SK-N-SH (cell line): ENCODE measurements around the gene SHISAL1. TPM values are rescaled to one million over a fixed set of nuclear protein-coding genes. Genes with fewer than 3 reads are reported as not detected.

Experiments used
- CTCF ChIA-PET: fragments of 300-600, 350-600 bp; formaldehyde crosslinking; extraction: SDS; loops from one replicate; lab custom pipeline; 2021; lab: Yijun Ruan, JAX
- POLR2A ChIA-PET: fragments of 350-600 bp; sonication (Branson Sonifier 250); formaldehyde crosslinking; extraction: SDS; loops from one replicate; lab custom pipeline; 2020; ENCODE audit warnings: antibody characterized with exemption, inconsistent platforms; lab: Yijun Ruan, JAX
- DNase-seq: peaks from one replicate; pipeline ENCODE4 v3.0.0; 2012
- H2AFZ ChIP-seq: fragments of 200-600 bp; sonication (generic); 2 replicates; pipeline ENCODE4 v1.8.1; 2016; ENCODE audit warnings: antibody characterized with exemption, mild to moderate bottlenecking, low read depth
- H3F3A ChIP-seq: fragments of 200-600 bp; sonication (generic); replicated peaks from 2 replicates; pipeline ENCODE3; 2016; ENCODE audit warnings: antibody characterized with exemption, mild to moderate bottlenecking; ENCODE audit not compliant: insufficient read depth
- H3K27ac ChIP-seq, 2 experiments: fragments of 200-500 bp in 1 of 2; fragments of 200-600 bp in 1 of 2; sonication (Bioruptor generic) in 1 of 2; sonication (generic), shearing (Covaris generic) in 1 of 2; 2 replicates each; pipeline versions ENCODE4 v1.5.1 to v1.6.1; 2014 to 2016; ENCODE audit warnings: low read depth in 2 of 2, inconsistent platforms in 1 of 2, low read length in 1 of 2, mild to moderate bottlenecking in 1 of 2, mixed read lengths in 1 of 2
- H3K27me3 ChIP-seq: fragments of 200-600 bp; sonication (generic), shearing (Covaris generic); 2 replicates; pipeline ENCODE4 v1.6.1; 2016; ENCODE audit warnings: mixed run types; ENCODE audit not compliant: insufficient read depth
- H3K36me3 ChIP-seq, 2 experiments: fragments of 200-500 bp in 1 of 2; fragments of 200-600 bp in 1 of 2; sonication (Bioruptor generic) in 1 of 2; sonication (generic) in 1 of 2; replicated peaks in 1 of 2; 2 replicates each; pipeline versions ENCODE3 to v1.5.1; 2014 to 2016; ENCODE audit warnings: low read length in 1 of 2, mild to moderate bottlenecking in 1 of 2; ENCODE audit not compliant: insufficient read depth in 2 of 2, control insufficient read depth in 1 of 2
- H3K4me1 ChIP-seq, 2 experiments: fragments of 200-500 bp in 1 of 2; fragments of 200-600 bp in 1 of 2; sonication (Bioruptor generic) in 1 of 2; sonication (generic), shearing (Covaris generic) in 1 of 2; 2 replicates each; pipeline versions ENCODE4 v1.5.1 to v1.6.1; 2014 to 2016; ENCODE audit warnings: low read depth in 1 of 2, low read length in 1 of 2, mixed run types in 1 of 2; ENCODE audit not compliant: insufficient read depth in 2 of 2, control insufficient read depth in 1 of 2
- H3K4me2 ChIP-seq: fragments of 200-600 bp; sonication (generic), shearing (Covaris generic); 2 replicates; pipeline ENCODE4 v1.6.1; 2017; ENCODE audit warnings: mixed run types
- H3K4me3 ChIP-seq, 2 experiments: fragments of 200-500 bp in 1 of 2; fragments of 200-600 bp in 1 of 2; sonication (Bioruptor generic) in 1 of 2; sonication (generic), shearing (Covaris generic) in 1 of 2; 2 replicates each; pipeline versions ENCODE4 v1.5.1 to v1.8.1; 2014 to 2016; ENCODE audit warnings: low read depth in 2 of 2, inconsistent platforms in 1 of 2, low read length in 1 of 2, mild to moderate bottlenecking in 1 of 2, mixed read lengths in 1 of 2, moderate library complexity in 1 of 2
- H3K79me2 ChIP-seq: fragments of 200-600 bp; sonication (generic); 2 replicates; pipeline ENCODE4 v1.8.1; 2017; ENCODE audit warnings: mild to moderate bottlenecking; ENCODE audit not compliant: insufficient read depth
- H3K9ac ChIP-seq: fragments of 200-600 bp; sonication (generic); 2 replicates; pipeline ENCODE4 v1.6.1; 2017; ENCODE audit warnings: mixed run types
- H3K9me2 ChIP-seq: fragments of 200-600 bp; sonication (generic); 2 replicates; pipeline ENCODE4 v1.6.1; 2017; ENCODE audit warnings: mixed run types
- H3K9me3 ChIP-seq: fragments of 200-600 bp; sonication (generic); 2 replicates; pipeline ENCODE4 v1.6.1; 2017; ENCODE audit warnings: mixed run types, mild to moderate bottlenecking, moderate library complexity
- H4K20me1 ChIP-seq: fragments of 200-600 bp; sonication (generic); 2 replicates; pipeline ENCODE4 v1.6.1; 2017; ENCODE audit warnings: mild to moderate bottlenecking, mixed run types; ENCODE audit not compliant: insufficient read depth
- CHD2 ChIP-seq: fragments of 150-350 bp; IDR thresholded peaks from 2 replicates; pipeline ENCODE4 v1.6.1; 2018; ENCODE audit warnings: low read length; ENCODE audit not compliant: partially characterized antibody
- ELF1 ChIP-seq: IDR thresholded peaks from 2 replicates; pipeline ENCODE4 v1.4.0; 2012
- EZH2phosphoT487 ChIP-seq: fragments of 200-600 bp; sonication (generic); IDR thresholded peaks from 2 replicates; pipeline ENCODE4 v1.6.1; 2017; ENCODE audit warnings: low read depth, mixed run types, mild to moderate bottlenecking, antibody characterized with exemption, moderate library complexity, borderline replicate concordance
- FOXJ3 ChIP-seq: sonication (generic); formaldehyde crosslinking; IDR thresholded peaks from 2 replicates; pipeline ENCODE4 v1.5.1; 2020; ENCODE audit warnings: mild to moderate bottlenecking, missing genetic modification reagents
- FOXM1 ChIP-seq: IDR thresholded peaks from 2 replicates; pipeline ENCODE4 v1.4.0; 2012; ENCODE audit warnings: low read depth, mild to moderate bottlenecking
- POLR2AphosphoS5 ChIP-seq: IDR thresholded peaks from 2 replicates; pipeline ENCODE4 v1.6.1; 2012; ENCODE audit warnings: low read depth, low read length
- TAF1 ChIP-seq: IDR thresholded peaks from 2 replicates; pipeline ENCODE4 v1.6.1; 2012; ENCODE audit warnings: low read depth, mild to moderate bottlenecking, low read length, moderate library complexity, borderline replicate concordance
- TEAD4 ChIP-seq: IDR thresholded peaks from 2 replicates; pipeline ENCODE4 v1.4.0; 2012; ENCODE audit warnings: mild to moderate bottlenecking, borderline replicate concordance; ENCODE audit not compliant: insufficient read depth
- WGBS: methylation state at CpG from one replicate; pipeline ENCODE4 v1.1.6; 2017; ENCODE audit warnings: low lambda C conversion rate; 5-methylcytosine and 5-hydroxymethylcytosine counted together
- polyA plus RNA-seq, 3 experiments: library from polyadenylated mRNA; depleted of rRNA; stranded (reverse); fragments of >200 nt; gene quantifications; 2 replicates each; pipeline ENCODE4 v1.2.3, GENCODE V29; 2012
- TF ChIP-seq, protein P1 (sequence below): fragments of 200-600 bp; sonication (generic); IDR thresholded peaks from 2 replicates; pipeline ENCODE4 v1.6.1; 2017; ENCODE audit warnings: antibody characterized with exemption, mild to moderate bottlenecking, moderate library complexity
- TF ChIP-seq, protein P2 (sequence below): IDR thresholded peaks from 2 replicates; pipeline ENCODE4 v1.6.1; 2012; ENCODE audit warnings: mild to moderate bottlenecking, low read depth, low read length, moderate library complexity
- TF ChIP-seq, protein P3 (sequence below): IDR thresholded peaks from 2 replicates; pipeline ENCODE4; 2012

Gene SHISAL1
- polyA plus RNA-seq, 1 of the 3 experiments (the other 2 are of a cell fraction), result 0.10 TPM

DNA sequence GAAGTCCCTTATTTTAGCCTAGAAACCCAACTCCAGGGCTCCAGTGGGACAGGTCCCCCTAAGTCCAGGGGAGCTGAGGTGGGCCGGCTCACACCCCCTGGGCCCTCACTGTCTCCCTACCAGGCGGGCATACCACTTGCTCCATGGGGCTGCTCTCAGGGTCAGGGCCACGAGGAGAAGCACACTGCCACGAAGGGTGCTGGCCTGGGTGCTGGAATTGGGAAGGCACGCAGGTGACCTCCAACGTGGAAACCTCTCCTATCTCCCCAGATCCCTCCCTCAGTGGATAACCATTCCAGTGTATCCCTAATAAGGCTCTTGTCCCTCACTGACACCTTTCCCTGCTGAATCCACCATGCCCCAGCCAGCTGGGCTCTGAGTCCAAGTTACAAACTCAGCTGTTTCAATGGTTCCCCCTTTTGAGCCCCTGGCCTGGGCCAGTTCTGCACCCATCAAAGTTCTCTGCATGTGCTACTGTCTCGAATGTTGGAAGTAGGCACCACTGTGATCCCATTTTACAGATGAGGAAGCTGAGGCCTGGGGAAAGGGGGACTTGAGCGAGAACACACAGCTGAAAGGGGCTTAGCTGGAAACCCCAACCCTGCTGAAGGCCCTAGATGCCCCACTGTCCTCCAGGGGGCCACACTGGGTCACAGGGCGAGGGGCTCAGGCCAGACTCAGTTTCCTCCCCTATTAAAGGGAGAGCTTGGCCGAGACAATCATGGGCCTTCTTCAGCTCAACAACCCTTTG is 1.5 kb downstream of the SHISAL1 start:
- Histone ChIP-seq H3K27me3 (no peaks in the 10 kb centered on the region), H3K9ac (peak overlapping the region; percentile 21; the same call in 1 of the 2 replicates), H3K9me3 (no peaks in the 10 kb centered on the region), H4K20me1 (no peaks in the 10 kb centered on the region), H3F3A (peaks cover 6% of the 10 kb centered on the region), H3K9me2 (no peaks in the 10 kb centered on the region), H3K27ac (peak overlapping the region in 1 of 2 experiments; percentile 37; a peak in 1 of 4 replicates), H3K36me3 (no peaks in the 10 kb centered on the region), H3K4me2 (no peak overlapping the region), H3K79me2 (no peaks in the 10 kb centered on the region), H2AFZ (no peak overlapping the region), H3K4me1 (peaks cover 0 to 12% of the 10 kb centered on the region in 2 experiments; a peak in 3 of 4 replicates), H3K4me3 (no peak overlapping the region)
- WGBS, result 75% methylated on average over 2 of the region's 10 CpGs
- TF ChIP-seq, protein P1, sequence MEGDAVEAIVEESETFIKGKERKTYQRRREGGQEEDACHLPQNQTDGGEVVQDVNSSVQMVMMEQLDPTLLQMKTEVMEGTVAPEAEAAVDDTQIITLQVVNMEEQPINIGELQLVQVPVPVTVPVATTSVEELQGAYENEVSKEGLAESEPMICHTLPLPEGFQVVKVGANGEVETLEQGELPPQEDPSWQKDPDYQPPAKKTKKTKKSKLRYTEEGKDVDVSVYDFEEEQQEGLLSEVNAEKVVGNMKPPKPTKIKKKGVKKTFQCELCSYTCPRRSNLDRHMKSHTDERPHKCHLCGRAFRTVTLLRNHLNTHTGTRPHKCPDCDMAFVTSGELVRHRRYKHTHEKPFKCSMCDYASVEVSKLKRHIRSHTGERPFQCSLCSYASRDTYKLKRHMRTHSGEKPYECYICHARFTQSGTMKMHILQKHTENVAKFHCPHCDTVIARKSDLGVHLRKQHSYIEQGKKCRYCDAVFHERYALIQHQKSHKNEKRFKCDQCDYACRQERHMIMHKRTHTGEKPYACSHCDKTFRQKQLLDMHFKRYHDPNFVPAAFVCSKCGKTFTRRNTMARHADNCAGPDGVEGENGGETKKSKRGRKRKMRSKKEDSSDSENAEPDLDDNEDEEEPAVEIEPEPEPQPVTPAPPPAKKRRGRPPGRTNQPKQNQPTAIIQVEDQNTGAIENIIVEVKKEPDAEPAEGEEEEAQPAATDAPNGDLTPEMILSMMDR, result peak; percentile 17; the same call in 1 of the 2 replicates
- no peak for TF ChIP-seq POLR2AphosphoS5
- TF ChIP-seq FOXM1, result no peak
- TF ChIP-seq CHD2, result no peak
- TF ChIP-seq FOXJ3 (CRISPR knock-in tag), result no peak
- TF ChIP-seq, protein P2, sequence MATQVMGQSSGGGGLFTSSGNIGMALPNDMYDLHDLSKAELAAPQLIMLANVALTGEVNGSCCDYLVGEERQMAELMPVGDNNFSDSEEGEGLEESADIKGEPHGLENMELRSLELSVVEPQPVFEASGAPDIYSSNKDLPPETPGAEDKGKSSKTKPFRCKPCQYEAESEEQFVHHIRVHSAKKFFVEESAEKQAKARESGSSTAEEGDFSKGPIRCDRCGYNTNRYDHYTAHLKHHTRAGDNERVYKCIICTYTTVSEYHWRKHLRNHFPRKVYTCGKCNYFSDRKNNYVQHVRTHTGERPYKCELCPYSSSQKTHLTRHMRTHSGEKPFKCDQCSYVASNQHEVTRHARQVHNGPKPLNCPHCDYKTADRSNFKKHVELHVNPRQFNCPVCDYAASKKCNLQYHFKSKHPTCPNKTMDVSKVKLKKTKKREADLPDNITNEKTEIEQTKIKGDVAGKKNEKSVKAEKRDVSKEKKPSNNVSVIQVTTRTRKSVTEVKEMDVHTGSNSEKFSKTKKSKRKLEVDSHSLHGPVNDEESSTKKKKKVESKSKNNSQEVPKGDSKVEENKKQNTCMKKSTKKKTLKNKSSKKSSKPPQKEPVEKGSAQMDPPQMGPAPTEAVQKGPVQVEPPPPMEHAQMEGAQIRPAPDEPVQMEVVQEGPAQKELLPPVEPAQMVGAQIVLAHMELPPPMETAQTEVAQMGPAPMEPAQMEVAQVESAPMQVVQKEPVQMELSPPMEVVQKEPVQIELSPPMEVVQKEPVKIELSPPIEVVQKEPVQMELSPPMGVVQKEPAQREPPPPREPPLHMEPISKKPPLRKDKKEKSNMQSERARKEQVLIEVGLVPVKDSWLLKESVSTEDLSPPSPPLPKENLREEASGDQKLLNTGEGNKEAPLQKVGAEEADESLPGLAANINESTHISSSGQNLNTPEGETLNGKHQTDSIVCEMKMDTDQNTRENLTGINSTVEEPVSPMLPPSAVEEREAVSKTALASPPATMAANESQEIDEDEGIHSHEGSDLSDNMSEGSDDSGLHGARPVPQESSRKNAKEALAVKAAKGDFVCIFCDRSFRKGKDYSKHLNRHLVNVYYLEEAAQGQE, result peak; percentile 68; the same call in 1 of the 2 replicates
- CTCF ChIA-PET, result interaction anchor here (1.7 kb wide), 1 partner anchor 10 kb away, joined by 5 read pairs; no protein-coding TSS in a partner anchor
- no peak for DNase-seq
- POLR2A ChIA-PET, result no interaction called here

DNA sequence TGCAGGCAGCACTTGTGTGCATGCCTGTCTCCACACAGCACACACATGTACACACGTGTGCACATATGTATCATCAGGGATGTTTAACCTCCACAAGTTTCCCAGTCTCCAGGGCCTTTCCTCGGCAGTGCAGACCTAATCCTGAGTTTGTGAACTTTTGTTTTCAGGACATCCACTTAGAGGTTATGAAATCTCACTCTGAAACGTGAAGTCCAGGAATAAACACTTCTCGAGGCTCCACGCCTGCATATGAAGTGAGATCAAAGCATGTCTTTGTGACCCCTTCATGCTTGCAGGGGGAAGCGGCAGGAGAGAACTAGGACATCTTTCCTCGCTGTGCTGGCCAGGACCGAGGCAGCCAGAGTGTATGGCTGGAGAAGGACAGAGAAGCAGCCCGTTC is 3.1 kb downstream of the SHISAL1 start:
- H3K4me1 ChIP-seq, result peaks cover 0 to 12% of the 10 kb centered on the region in 2 experiments; a peak in 3 of 4 replicates
- H3K36me3 ChIP-seq, result no peaks in the 10 kb centered on the region
- peak overlapping the region; percentile 62; the same call in 1 of the 2 replicates for H3K4me2 ChIP-seq
- H3K79me2 ChIP-seq, result no peaks in the 10 kb centered on the region
- WGBS, result 89% methylated on average over 6 of the region's 9 CpGs
- peak overlapping the region; percentile 46; the same call in 1 of the 2 replicates for H3K9ac ChIP-seq
- no peaks in the 10 kb centered on the region for H3K9me2 ChIP-seq
- POLR2A ChIA-PET, result no interaction called here
- TF ChIP-seq ELF1 (no peak), TEAD4 (no peak), TAF1 (no peak), EZH2phosphoT487 (no peak)
- TF ChIP-seq, protein P3, sequence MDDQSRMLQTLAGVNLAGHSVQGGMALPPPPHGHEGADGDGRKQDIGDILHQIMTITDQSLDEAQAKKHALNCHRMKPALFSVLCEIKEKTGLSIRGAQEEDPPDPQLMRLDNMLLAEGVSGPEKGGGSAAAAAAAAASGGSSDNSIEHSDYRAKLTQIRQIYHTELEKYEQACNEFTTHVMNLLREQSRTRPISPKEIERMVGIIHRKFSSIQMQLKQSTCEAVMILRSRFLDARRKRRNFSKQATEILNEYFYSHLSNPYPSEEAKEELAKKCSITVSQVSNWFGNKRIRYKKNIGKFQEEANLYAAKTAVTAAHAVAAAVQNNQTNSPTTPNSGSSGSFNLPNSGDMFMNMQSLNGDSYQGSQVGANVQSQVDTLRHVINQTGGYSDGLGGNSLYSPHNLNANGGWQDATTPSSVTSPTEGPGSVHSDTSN, result no peak
- TF ChIP-seq, all 33 proteins: peak for 0
- Histone ChIP-seq H3K27me3 (no peaks in the 10 kb centered on the region), H3F3A (peaks cover 6% of the 10 kb centered on the region), H3K9me3 (no peaks in the 10 kb centered on the region), H3K4me3 (no peak overlapping the region), H4K20me1 (no peaks in the 10 kb centered on the region), H3K27ac (peak overlapping the region in 1 of 2 experiments; percentile 70; a peak in 2 of 4 replicates), H2AFZ (no peak overlapping the region)
- no peak for DNase-seq
- CTCF ChIA-PET, result no interaction called here
